NT2/D1 (cell line): ENCODE results near the gene CTBP1.

Experiments used
- SUZ12 ChIP-seq: IDR thresholded peaks from 2 replicates; pipeline ENCODE4 v1.6.1; 2011; ENCODE audit not compliant: insufficient read length, insufficient read depth; ENCODE audit errors: extremely low read depth
- YY1 ChIP-seq: IDR thresholded peaks from 2 replicates; pipeline ENCODE4 v1.6.1; 2011; ENCODE audit not compliant: insufficient read length, insufficient read depth
- ZNF274 ChIP-seq: IDR thresholded peaks from 2 replicates; pipeline ENCODE4 v1.6.1; 2011; ENCODE audit warnings: mild to moderate bottlenecking, low read depth, low read length

- TF ChIP-seq YY1 (no peak), ZNF274 (no peak), SUZ12 (no peak)
Observed at GRCh38 chr4:1291091-1291490, 42.2 kb upstream of the CTBP1 start.
